Measurements from ENCODE around the gene RAMP1.
"Not testable (repeated sequence)": the region's sequence is repeated elsewhere in the genome, so short reads cannot be mapped to it uniquely, and the experiment has no call there.

Gene RAMP1

GRCh38 chr2:237859533-237860272 is at the start of gene RAMP1:
TSS of gene RAMP1 (plus strand) at chr2:237859623. CDS start at chr2:237859676, 53 bp downstream.
- DNase-seq: no peak

- no peak for DNase-seq
Measured at GRCh38 chr2:237815637-237816036, 43.8 kb upstream of the RAMP1 start.

GRCh38 chr2:237816531-237816930 is 42.9 kb upstream of the RAMP1 start:
- DNase-seq: no peak

- no peak for DNase-seq
Measured at GRCh38 chr2:237818066-237818473, 41.4 kb upstream of the RAMP1 start.

GRCh38 chr2:237819231-237819630 is 40.2 kb upstream of the RAMP1 start:
- no peak for DNase-seq

GRCh38 chr2:237820421-237820820 is 39.0 kb upstream of the RAMP1 start:
- no peak for DNase-seq

- DNase-seq: no peak
Measured at GRCh38 chr2:237823544-237823943, 35.9 kb upstream of the RAMP1 start.

- no peak for DNase-seq
Measured at GRCh38 chr2:237824085-237824484, 35.3 kb upstream of the RAMP1 start.

GRCh38 chr2:237827421-237827987 is 31.9 kb upstream of the RAMP1 start:
- no peak for DNase-seq

- no peak for DNase-seq
Measured at GRCh38 chr2:237830522-237830921, 28.9 kb upstream of the RAMP1 start.

- no peak for DNase-seq
Measured at GRCh38 chr2:237833546-237833945, 25.9 kb upstream of the RAMP1 start.

- DNase-seq: no peak
Measured at GRCh38 chr2:237835372-237835771, 24.1 kb upstream of the RAMP1 start.

GRCh38 chr2:237841051-237841450 is 18.4 kb upstream of the RAMP1 start:
- DNase-seq: no peak

GRCh38 chr2:237848940-237849339 is 10.5 kb upstream of the RAMP1 start:
- DNase-seq: not testable (repeated sequence)

GRCh38 chr2:237854295-237854694 is 5.1 kb upstream of the RAMP1 start:
- DNase-seq: no peak

- DNase-seq: no peak
Measured at GRCh38 chr2:237857791-237858190, 1.6 kb upstream of the RAMP1 start.

- peak in 1 of 4 experiments; percentile 15 for DNase-seq
Measured at GRCh38 chr2:237858294-237859081, 935 bp upstream of the RAMP1 start.

- DNase-seq: no peak
Measured at GRCh38 chr2:237859082-237859433, 365 bp upstream of the RAMP1 start.

- DNase-seq: no peak
Measured at GRCh38 chr2:237860273-237860935, 981 bp downstream of the RAMP1 start.

GRCh38 chr2:237861875-237862527 is 2.6 kb downstream of the RAMP1 start:
- DNase-seq: no peak

- no peak for DNase-seq
Measured at GRCh38 chr2:237862528-237862895, 3.1 kb downstream of the RAMP1 start.

GRCh38 chr2:237863102-237863511 is 3.7 kb downstream of the RAMP1 start:
- DNase-seq: no peak

Data from activated naive CD4-positive, alpha-beta T cell (primary cell).